Activated naive CD8-positive, alpha-beta T cell treated with anti-CD3 and anti-CD28 coated beads, Interleukin-2, amount 50 U/mL, for 24 hours (primary cell): ENCODE results near the gene LRRC14B.
"Not testable (repeated sequence)": the region's sequence is repeated elsewhere in the genome, so short reads cannot be mapped to it uniquely, and the experiment has no call there.

ENCODE experiments used
- ATAC-seq: fragments of 150-1000 bp; cut with Tn5 transposase; one replicate; pipeline ENCODE4 v1.10.0; 2021
- DNase-seq: peaks from one replicate; pipeline ENCODE4 v3.0.0; 2021
- H3K27ac Mint-ChIP-seq: one replicate; pipeline ENCODE4 v1.8.0; 2021; ENCODE audit warnings: mild to moderate bottlenecking, mixed read lengths
- H3K27me3 Mint-ChIP-seq: one replicate; pipeline ENCODE4 v1.8.0; 2021; ENCODE audit warnings: mixed read lengths
- H3K36me3 Mint-ChIP-seq: one replicate; pipeline ENCODE4 v1.8.0; 2021; ENCODE audit warnings: low read depth, mixed read lengths
- H3K4me1 Mint-ChIP-seq: one replicate; pipeline ENCODE4 v1.8.0; 2021; ENCODE audit warnings: mixed read lengths
- H3K4me3 Mint-ChIP-seq: one replicate; pipeline ENCODE4 v1.8.0; 2021; ENCODE audit warnings: mild to moderate bottlenecking, moderate library complexity, mixed read lengths
- H3K9me3 Mint-ChIP-seq: one replicate; pipeline ENCODE4 v1.8.0; 2021; ENCODE audit warnings: mixed read lengths

Gene LRRC14B

GRCh38 chr5:189976-190365, 1.3 kb upstream of the LRRC14B start:
- ATAC-seq, result no peak
- H3K27ac Mint-ChIP-seq, result no peak overlapping the region
- H3K4me3 Mint-ChIP-seq, result no peak overlapping the region
- peaks cover 9% of the 10 kb centered on the region for H3K4me1 Mint-ChIP-seq
- H3K9me3 Mint-ChIP-seq, result no peaks in the 10 kb centered on the region
- H3K27me3 Mint-ChIP-seq, result peaks cover 12% of the 10 kb centered on the region
- H3K36me3 Mint-ChIP-seq, result no peaks in the 10 kb centered on the region
- DNase-seq, result no peak

GRCh38 chr5:190366-191035, 794 bp upstream of the LRRC14B start:
- H3K27ac Mint-ChIP-seq, result no peak overlapping the region
- peaks cover 9% of the 10 kb centered on the region for H3K4me1 Mint-ChIP-seq
- ATAC-seq, result no peak
- no peak for DNase-seq
- H3K4me3 Mint-ChIP-seq, result no peak overlapping the region
- peaks cover 12% of the 10 kb centered on the region for H3K27me3 Mint-ChIP-seq
- H3K9me3 Mint-ChIP-seq, result no peaks in the 10 kb centered on the region
- H3K36me3 Mint-ChIP-seq, result no peaks in the 10 kb centered on the region

GRCh38 chr5:191949-192690, 825 bp downstream of the LRRC14B start:
- Mint-ChIP-seq H3K36me3 (no peaks in the 10 kb centered on the region), H3K4me3 (no peak overlapping the region), H3K4me1 (peaks cover 9% of the 10 kb centered on the region), H3K27me3 (peaks cover 12% of the 10 kb centered on the region), H3K9me3 (no peaks in the 10 kb centered on the region), H3K27ac (no peak overlapping the region)
- DNase-seq (no peak), ATAC-seq (no peak)

- Mint-ChIP-seq H3K27ac (no peak overlapping the region), H3K4me1 (peaks cover 9% of the 10 kb centered on the region), H3K27me3 (peaks cover 12% of the 10 kb centered on the region), H3K36me3 (no peaks in the 10 kb centered on the region), H3K4me3 (no peak overlapping the region), H3K9me3 (no peaks in the 10 kb centered on the region)
- DNase-seq (no peak), ATAC-seq (no peak)
Observed at GRCh38 chr5:192691-192969, 1.3 kb downstream of the LRRC14B start.

- Mint-ChIP-seq H3K36me3 (no peaks in the 10 kb centered on the region), H3K27ac (no peak overlapping the region), H3K4me1 (peaks cover 9% of the 10 kb centered on the region), H3K9me3 (no peaks in the 10 kb centered on the region), H3K27me3 (peaks cover 10% of the 10 kb centered on the region), H3K4me3 (no peak overlapping the region)
- DNase-seq, result no peak
- no peak for ATAC-seq
Observed at GRCh38 chr5:192970-193831, 1.9 kb downstream of the LRRC14B start.

GRCh38 chr5:194102-194501, 2.8 kb downstream of the LRRC14B start:
- H3K4me3 Mint-ChIP-seq, result no peak overlapping the region

GRCh38 chr5:194603-195209, 3.4 kb downstream of the LRRC14B start:
- Mint-ChIP-seq H3K36me3 (no peaks in the 10 kb centered on the region), H3K4me1 (peaks cover 4% of the 10 kb centered on the region), H3K4me3 (no peak overlapping the region), H3K27me3 (peaks cover 5% of the 10 kb centered on the region), H3K27ac (no peak overlapping the region), H3K9me3 (no peaks in the 10 kb centered on the region)
- ATAC-seq (no peak), DNase-seq (no peak)

More at GRCh38 chr5:194102-194501, 2.8 kb downstream of the LRRC14B start:
- peaks cover 4% of the 10 kb centered on the region for H3K4me1 Mint-ChIP-seq
- H3K27me3 Mint-ChIP-seq, result peaks cover 5% of the 10 kb centered on the region
- no peaks in the 10 kb centered on the region for H3K9me3 Mint-ChIP-seq
- DNase-seq (no peak), ATAC-seq (no peak)
- no peaks in the 10 kb centered on the region for H3K36me3 Mint-ChIP-seq
- H3K27ac Mint-ChIP-seq, result no peak overlapping the region

- H3K27ac Mint-ChIP-seq, result no peak overlapping the region
- no peaks in the 10 kb centered on the region for H3K4me1 Mint-ChIP-seq
- no peaks in the 10 kb centered on the region for H3K36me3 Mint-ChIP-seq
- peaks cover 5% of the 10 kb centered on the region for H3K27me3 Mint-ChIP-seq
- no peak for ATAC-seq
- no peak for DNase-seq
- H3K4me3 Mint-ChIP-seq, result no peak overlapping the region
- no peaks in the 10 kb centered on the region for H3K9me3 Mint-ChIP-seq
Observed at GRCh38 chr5:195401-196160, 4.3 kb downstream of the LRRC14B start.

- Mint-ChIP-seq H3K27me3 (peaks cover 5% of the 10 kb centered on the region), H3K4me3 (no peak overlapping the region), H3K27ac (no peak overlapping the region), H3K36me3 (no peaks in the 10 kb centered on the region), H3K4me1 (no peaks in the 10 kb centered on the region), H3K9me3 (no peaks in the 10 kb centered on the region)
- DNase-seq, result no peak
- ATAC-seq, result no peak
Observed at GRCh38 chr5:196350-196749, 5.1 kb downstream of the LRRC14B start.

GRCh38 chr5:197031-197430, 5.7 kb downstream of the LRRC14B start:
- not testable (repeated sequence) for H3K4me1 Mint-ChIP-seq, H3K36me3 Mint-ChIP-seq, H3K9me3 Mint-ChIP-seq, H3K27ac Mint-ChIP-seq, DNase-seq, H3K4me3 Mint-ChIP-seq, H3K27me3 Mint-ChIP-seq, ATAC-seq

GRCh38 chr5:197892-198489, 6.7 kb downstream of the LRRC14B start:
- no peak overlapping the region for H3K4me3 Mint-ChIP-seq
- ATAC-seq, result no peak

GRCh38 chr5:198516-199196, 7.4 kb downstream of the LRRC14B start:
- peaks cover 2% of the 10 kb centered on the region for H3K36me3 Mint-ChIP-seq
- no peak overlapping the region for H3K4me3 Mint-ChIP-seq
- no peaks in the 10 kb centered on the region for H3K4me1 Mint-ChIP-seq
- ATAC-seq (no peak), DNase-seq (no peak)
- H3K27ac Mint-ChIP-seq, result no peak overlapping the region
- H3K9me3 Mint-ChIP-seq, result no peaks in the 10 kb centered on the region
- H3K27me3 Mint-ChIP-seq, result no peaks in the 10 kb centered on the region

More at GRCh38 chr5:197892-198489, 6.7 kb downstream of the LRRC14B start:
- Mint-ChIP-seq H3K27ac (no peak overlapping the region), H3K4me1 (no peaks in the 10 kb centered on the region), H3K36me3 (peaks cover 2% of the 10 kb centered on the region), H3K27me3 (no peaks in the 10 kb centered on the region), H3K9me3 (no peaks in the 10 kb centered on the region)
- DNase-seq, result no peak

GRCh38 chr5:199197-199949, 8.1 kb downstream of the LRRC14B start:
- Mint-ChIP-seq H3K27ac (no peak overlapping the region), H3K36me3 (peaks cover 3% of the 10 kb centered on the region), H3K9me3 (no peaks in the 10 kb centered on the region), H3K4me1 (no peaks in the 10 kb centered on the region), H3K27me3 (no peaks in the 10 kb centered on the region), H3K4me3 (no peak overlapping the region)
- DNase-seq, result no peak
- ATAC-seq, result no peak
